Prostate gland (tissue), 2 donors: ENCODE measurements around the gene ATG7.

Experiments
- CTCF ChIP-seq, 4 experiments: fragments of 200-600 bp in 2 of 4; fragments of 450-650 bp in 2 of 4; sonication (generic) in 2 of 4; IDR thresholded peaks; 1 replicate in 3 of 4; 2 replicates in 1 of 4; pipeline ENCODE4 v1.5.1; 2016 to 2019; ENCODE audit warnings: antibody characterized with exemption in 4 of 4, mild to moderate bottlenecking in 2 of 4, moderate library complexity in 2 of 4
- POLR2AphosphoS5 ChIP-seq: sonication (generic); formaldehyde crosslinking; IDR thresholded peaks from one replicate; pipeline ENCODE4 v1.6.1; 2017; ENCODE audit warnings: antibody characterized with exemption

GRCh38 chr3:11530153-11530721, 258.0 kb downstream of the ATG7 start:
- peak in 1 of 4 experiments; percentile 23 for TF ChIP-seq CTCF (IDR thresholded peaks at IDR 0.05)
- peak; percentile 70 for TF ChIP-seq POLR2AphosphoS5
